ENCODE results near the gene SRSF3.
"Not testable (repeated sequence)": the region's sequence is repeated elsewhere in the genome, so short reads cannot be mapped to it uniquely, and the experiment has no call there.

SRSF3 gene

DNA sequence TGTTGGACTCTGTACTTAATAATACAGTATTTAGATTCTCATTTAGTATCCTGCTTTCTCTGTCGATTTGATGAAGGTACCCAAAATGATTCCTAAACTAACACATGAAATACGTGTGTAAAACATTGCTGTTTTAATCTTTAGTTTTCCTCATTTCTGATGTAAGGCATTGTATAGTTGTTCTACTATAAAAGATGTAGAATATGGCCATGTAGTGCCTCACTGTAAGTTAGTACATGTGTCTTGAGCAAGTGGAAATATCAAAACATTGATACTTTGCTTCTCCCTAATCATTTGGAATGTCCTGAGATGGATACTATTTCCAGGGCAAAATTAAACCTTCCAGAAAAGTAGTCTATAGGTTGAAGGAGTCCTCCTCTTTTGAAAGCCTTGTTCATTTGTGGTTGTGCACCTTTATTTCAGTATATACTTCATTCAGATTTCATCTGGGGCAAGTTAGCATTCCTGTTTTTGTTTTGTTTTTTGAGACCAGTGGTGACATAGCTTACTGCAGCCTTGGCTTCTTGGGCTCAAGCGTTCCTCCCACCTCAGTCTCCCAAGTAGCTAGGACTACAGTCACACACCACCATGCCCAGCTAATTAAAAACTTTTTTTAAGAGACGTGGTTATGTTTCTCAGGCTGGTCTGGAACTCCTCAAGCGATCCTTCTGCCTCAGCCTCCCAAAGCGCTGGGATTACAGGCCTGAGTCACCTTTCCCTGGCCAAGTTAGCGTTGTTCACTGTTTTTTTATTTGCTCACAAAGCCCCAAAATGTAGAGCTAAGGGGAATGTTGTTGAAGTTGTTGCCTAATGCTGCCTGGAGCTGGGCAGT lies 11.6 kb downstream of the SRSF3 start:
- Histone ChIP-seq H3K4me3 (ENCODE audit: low read depth, low read length) (no peak overlapping the region), H3K36me3 (peaks cover 90% of the 10 kb centered on the region), H3K27me3 (no peaks in the 10 kb centered on the region), H3K4me1 (peaks cover 8% of the 10 kb centered on the region; the same call in 1 of the 2 replicates), H3K9me3 (no peaks in the 10 kb centered on the region)
- TF ChIP-seq, protein P1, sequence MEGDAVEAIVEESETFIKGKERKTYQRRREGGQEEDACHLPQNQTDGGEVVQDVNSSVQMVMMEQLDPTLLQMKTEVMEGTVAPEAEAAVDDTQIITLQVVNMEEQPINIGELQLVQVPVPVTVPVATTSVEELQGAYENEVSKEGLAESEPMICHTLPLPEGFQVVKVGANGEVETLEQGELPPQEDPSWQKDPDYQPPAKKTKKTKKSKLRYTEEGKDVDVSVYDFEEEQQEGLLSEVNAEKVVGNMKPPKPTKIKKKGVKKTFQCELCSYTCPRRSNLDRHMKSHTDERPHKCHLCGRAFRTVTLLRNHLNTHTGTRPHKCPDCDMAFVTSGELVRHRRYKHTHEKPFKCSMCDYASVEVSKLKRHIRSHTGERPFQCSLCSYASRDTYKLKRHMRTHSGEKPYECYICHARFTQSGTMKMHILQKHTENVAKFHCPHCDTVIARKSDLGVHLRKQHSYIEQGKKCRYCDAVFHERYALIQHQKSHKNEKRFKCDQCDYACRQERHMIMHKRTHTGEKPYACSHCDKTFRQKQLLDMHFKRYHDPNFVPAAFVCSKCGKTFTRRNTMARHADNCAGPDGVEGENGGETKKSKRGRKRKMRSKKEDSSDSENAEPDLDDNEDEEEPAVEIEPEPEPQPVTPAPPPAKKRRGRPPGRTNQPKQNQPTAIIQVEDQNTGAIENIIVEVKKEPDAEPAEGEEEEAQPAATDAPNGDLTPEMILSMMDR (IDR thresholded peaks at IDR 0.05; ENCODE audit: low read depth, low read length) = 0 out of 2 replicates have a peak, but pooled peaks have one; percentile 6
- no peak for DNase-seq

DNA sequence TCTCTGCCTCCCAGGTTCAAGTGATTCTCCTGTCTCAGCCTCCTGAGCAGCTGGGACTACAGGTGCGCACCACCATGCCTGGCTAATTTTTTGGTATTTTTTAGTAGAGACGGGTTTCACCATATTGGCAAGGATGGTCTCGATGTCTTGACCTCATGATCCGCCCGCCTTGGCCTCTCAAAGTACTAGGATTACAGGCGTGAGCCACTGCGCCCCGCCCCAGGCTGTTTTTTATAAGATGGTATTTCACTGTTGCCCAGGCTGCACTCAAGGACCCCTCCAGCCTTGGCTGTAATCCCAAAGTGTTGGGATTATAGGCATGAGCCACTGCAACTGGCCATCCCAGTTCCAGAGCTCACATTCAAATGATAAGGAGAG lies 13.1 kb downstream of the SRSF3 start:
- DNase-seq; H3K4me1 ChIP-seq; H3K4me3 ChIP-seq (ENCODE audit: low read depth, low read length); H3K9me3 ChIP-seq; H3K27me3 ChIP-seq: not testable (repeated sequence)
- peaks cover 88% of the 10 kb centered on the region for H3K36me3 ChIP-seq

DNA sequence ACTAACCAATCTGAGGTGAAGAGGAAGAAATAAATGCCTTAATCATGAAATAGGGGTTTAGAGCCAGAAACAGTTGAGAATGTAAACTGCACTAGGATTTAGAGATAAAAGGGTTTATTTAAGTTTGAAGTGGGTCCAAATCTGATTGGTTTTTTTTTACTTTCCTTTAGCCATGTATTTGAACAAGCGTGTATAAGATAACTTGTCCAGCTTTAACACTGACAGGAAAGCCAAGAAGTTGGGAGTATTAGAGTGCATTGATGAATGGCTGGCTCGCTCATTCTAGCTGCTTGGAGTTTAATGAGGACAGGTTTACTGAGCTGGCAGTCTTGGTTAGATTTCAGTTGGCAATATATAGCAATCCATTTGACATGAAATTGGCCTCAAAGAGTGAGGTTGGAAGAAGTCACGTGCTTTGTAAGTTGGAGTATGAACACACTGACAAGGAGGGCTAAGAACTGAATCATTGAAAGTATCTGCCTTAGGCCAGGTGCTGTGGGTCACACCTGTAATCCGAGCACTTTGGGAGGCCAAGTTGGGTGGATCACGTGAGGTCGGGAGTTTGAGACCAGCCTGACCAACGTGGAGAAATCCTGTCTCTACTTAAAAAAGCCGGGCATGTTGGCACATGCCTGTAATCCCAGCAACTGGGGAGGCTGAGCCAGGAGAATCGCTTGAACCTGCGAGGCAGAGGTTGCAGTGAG lies 13.7 kb downstream of the SRSF3 start:
- Histone ChIP-seq H3K36me3 (peaks cover 86% of the 10 kb centered on the region), H3K4me3 (ENCODE audit: low read depth, low read length) (no peak overlapping the region), H3K27me3 (no peaks in the 10 kb centered on the region), H3K9me3 (no peaks in the 10 kb centered on the region), H3K4me1 (peaks cover 8% of the 10 kb centered on the region; the same call in 1 of the 2 replicates)
- TF ChIP-seq, protein P1 (IDR thresholded peaks at IDR 0.05; ENCODE audit: low read depth, low read length) = no peak
- DNase-seq = no peak

DNA sequence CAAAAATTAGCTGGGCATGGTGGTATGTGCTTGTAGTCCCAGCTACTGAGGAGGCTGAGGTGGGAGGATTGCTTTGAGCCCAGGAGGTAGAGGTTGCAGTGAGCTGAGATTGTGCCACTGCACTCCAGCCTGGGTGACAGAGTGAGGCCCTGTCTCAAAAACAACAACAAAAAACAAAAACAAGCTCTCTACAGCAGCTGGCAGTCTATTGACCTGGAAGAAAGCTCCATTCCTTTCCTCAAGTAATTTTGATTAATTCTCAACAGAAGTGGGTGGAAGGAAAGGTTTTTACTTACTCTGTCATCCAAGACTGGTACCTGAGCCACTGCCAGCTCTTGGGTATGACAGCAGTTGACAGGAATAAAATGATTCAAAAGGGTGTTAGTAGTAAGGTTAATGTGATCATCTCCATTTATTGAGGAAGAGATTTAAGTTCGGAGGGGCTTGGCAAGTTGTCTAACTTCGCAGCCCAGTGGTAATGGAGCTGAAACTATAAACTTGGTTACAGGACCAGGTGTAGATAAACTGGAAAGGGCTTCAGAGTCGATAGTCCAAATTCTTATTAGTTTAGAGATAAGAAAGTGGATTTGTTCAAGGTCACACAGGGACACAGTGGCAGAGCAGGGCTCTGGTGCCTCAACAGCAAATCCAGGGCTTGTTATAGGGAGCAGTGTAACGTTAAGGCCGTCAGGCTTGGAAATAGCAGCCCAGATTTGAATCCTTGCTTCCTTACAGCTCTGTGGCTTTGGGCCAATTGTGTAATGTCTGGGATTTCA lies 14.8 kb downstream of the SRSF3 start:
- H3K36me3 ChIP-seq = peaks cover 83% of the 10 kb centered on the region
- DNase-seq = no peak

DNA sequence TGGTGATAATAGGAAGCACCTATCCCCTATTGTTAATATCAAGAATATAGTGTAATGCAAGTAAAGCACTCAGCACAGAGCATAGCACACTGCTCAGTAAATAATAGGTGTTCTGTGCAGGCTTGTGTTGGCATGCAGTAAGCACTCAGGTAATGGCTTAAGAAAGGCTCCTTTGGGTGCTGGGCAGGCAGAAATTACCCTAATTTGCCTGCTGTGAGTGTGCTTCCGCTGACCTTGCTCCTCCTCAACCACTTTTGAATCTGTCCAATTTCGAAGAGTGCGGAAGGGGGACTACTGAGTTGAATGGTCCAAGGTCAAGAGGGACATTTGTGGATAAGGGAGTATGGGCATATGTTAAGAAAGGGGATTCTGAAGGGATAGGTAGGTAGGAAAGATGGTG lies 15.4 kb downstream of the SRSF3 start:
- H3K36me3 ChIP-seq = peaks cover 82% of the 10 kb centered on the region
- no peak overlapping the region for H3K4me3 ChIP-seq (ENCODE audit: low read depth, low read length)
- no peaks in the 10 kb centered on the region for H3K27me3 ChIP-seq
- H3K9me3 ChIP-seq = no peaks in the 10 kb centered on the region
- no peak for DNase-seq
- peaks cover 8% of the 10 kb centered on the region; the same call in 1 of the 2 replicates for H3K4me1 ChIP-seq
- TF ChIP-seq, protein P1 (IDR thresholded peaks at IDR 0.05; ENCODE audit: low read depth, low read length) = no peak

More for the DNA sequence above, 14.8 kb downstream of the SRSF3 start:
- Histone ChIP-seq H3K27me3 (no peaks in the 10 kb centered on the region), H3K4me1 (peaks cover 8% of the 10 kb centered on the region; the same call in 1 of the 2 replicates), H3K9me3 (no peaks in the 10 kb centered on the region), H3K4me3 (ENCODE audit: low read depth, low read length) (no peak overlapping the region)
- TF ChIP-seq, protein P1 (IDR thresholded peaks at IDR 0.05; ENCODE audit: low read depth, low read length) = no peak
